Right kidney (tissue), 1 donor: ENCODE measurements around the gene HTR7.

ENCODE experiments used
- DNase-seq: peaks from one replicate; pipeline ENCODE4 v3.0.0-alpha.2; 2016

Gene HTR7

DNA sequence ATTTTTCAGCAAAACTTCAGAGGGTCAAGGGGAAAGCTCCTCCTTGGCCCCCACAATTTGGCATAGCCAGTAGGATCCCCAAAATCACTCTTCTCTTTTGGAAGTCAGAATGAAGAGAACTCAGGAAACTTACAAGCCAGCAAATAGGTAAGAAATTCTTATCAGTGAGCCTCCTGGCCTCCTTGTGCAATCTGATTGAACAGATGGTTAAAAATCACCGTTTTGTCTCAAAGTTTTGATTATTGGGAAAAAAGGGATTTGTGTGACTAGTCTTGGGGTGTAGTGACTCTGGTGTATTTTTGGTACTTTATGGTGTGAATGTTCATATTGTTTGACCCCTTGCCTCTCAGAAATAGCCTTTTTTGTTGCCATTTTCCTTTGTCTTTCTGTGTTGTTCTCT, 56.2 kb downstream of the HTR7 start:
- DNase-seq: no peak

DNA sequence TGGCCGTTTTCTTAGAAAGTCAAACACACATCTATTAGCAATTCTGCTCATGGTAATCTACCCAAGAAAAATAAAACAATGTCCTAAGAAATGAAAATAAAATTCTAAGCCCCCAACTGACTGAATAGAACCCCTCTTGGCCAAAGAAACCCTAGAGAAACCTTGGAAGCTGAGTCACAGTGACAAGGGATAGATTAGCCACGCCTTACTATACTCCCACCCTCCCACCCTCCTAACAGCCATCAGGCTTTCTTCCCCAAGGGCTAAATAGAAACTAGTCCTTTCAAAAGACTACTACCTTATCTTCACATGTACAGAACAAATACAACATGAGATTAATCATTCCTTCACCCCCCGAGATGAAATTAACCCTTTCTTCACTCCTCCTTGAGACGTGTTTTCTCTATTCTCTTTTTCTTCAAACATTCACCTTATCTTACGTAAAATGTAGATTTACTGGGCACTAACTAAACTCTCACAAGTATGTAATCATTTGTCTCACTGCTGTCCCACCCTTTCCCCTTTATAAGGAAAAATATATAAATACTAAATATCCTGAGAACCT, 57.5 kb downstream of the HTR7 start:
- no peak for DNase-seq

DNA sequence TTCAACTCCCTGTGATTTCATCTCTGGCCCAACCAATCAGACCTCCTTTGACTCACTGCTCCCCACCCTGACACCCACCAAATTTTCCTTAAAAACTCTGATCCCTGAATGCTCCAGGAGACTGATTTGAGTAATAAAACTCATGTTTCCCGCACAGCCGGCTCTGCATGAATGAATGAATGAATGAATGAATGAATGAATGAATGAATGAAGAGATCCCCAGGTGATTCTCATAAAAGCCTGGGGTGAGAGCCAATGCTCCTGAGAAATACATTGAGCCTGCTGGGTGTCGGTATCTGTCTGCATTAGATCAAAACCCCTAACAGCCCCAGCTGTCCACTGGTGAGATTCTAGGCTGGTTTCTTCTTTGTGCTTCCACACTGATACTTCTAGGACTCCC, 58.7 kb downstream of the HTR7 start:
- DNase-seq: no peak

DNA sequence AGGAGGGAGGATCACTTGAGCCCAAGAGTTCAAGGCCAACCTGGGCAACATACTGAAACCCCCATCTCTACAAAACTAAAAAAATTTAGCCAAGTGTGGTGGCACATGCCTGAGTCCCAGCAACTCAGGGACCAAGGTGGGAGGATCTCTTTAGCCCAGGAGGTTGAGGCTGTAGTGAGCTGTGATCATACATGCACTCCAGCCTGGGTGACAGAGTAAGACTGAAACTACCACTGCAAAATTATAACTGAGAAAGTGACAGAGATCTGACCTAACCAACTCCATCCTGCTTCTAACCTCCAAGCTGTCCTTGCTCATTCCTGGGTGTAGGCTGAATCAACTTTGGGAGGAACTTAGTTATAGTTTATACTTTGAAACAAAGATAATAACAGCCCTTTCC, 59.4 kb downstream of the HTR7 start:
- DNase-seq: no peak

DNA sequence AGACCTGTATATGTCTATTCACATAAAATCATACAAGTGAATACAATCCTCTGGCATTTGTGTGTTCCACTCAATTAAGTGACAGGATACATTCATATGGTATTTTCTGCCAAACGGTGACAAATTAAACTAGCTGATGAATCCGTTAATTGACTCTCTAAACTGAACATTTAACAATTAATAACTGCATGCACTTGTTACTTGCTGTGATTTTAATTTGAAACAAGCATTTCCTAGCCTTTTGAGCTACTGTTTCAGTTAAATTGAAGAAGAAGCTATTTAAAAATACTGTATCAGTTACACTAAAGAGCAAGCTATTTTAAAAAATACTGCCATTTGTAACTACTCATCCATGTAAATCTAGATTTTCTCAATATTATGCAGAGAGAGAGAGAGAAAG, 67.4 kb downstream of the HTR7 start:
- no peak for DNase-seq

DNA sequence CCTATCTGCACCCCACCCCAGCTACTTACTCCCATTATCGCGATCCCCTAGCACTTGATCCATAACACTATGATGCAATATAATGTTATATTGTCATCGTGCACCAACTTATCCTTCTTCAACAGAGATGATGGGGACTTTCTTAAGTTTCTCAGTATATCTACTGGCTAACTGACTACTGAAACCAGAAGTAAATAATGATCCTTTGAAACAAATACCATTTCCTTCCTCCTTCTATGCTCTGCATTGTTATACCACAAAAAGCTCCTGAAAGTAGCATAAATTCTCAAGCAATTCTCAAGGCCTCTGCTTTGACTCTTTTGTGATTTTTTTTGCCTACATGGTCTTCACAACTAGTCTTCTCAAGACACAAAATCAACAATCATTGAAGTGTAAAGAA, 68.9 kb downstream of the HTR7 start:
- DNase-seq: no peak

DNA sequence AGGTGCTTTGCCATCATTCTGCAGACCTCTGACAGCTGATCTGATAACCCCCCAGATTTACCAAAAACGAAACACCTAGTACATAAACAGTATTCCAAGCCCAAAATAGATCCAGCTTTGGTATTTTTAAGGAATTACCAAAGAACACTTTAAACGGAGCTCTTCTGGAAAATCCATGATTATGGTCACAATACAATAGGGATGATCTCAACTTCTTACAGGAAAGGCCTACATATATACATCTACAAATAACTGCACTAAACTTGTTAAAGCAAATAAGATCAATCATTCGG, 69.7 kb downstream of the HTR7 start:
- DNase-seq: no peak

DNA sequence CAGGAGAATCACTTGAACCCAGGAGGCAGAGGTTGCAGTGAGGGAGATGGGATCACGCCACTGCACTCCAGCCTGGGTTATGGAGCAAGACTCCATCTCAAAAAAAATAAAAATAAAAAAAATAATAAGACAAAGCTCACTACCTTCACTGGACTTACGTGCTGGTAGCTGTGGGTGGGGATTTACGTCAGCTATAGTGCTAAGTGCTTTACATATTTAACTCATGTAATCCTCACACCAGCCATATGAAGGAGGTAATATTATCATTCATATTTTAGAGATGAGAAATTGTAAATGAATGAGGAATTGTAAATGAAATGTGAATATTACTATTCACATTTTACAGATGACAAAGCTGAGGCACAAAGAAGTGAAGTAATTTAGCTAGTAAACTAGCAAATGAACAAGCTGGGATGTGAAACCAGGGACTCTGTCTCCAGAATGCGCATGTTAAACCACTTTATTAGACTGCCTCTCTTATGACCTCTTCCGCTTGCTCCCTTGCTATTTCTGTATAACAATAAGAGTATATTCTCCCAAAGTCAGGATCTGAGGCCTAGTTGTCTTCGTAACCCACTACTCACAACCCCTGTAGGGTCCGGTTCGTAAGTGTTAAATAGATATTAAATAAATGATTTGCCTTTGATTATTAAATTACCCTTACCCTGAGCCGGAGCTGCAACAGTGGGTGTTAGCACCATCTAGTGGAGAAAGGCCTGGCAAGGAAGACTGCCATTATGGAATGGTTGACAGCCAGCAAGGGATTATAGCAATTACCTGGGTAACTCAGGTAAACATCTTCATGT, 70.2 kb downstream of the HTR7 start:
- DNase-seq: peak; percentile 6

DNA sequence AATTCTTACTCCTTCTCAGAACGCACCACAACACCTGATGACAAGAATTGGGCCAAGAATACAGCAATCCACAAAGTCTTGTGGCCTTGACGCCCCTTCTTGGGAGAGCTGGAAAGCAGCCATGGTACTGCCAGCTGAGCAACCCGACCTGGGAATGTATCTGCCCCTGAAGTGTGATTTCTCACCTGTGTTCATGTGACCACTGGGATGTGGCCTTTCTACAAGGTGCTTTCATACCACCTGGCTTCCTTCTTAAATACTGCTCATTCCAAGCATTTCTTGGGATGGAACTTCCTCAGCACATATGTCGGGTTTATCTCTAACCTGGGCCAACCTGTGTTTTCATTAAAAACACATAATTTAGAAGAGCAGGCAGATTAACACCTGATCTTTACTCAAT, 72.1 kb downstream of the HTR7 start:
- DNase-seq: no peak

DNA sequence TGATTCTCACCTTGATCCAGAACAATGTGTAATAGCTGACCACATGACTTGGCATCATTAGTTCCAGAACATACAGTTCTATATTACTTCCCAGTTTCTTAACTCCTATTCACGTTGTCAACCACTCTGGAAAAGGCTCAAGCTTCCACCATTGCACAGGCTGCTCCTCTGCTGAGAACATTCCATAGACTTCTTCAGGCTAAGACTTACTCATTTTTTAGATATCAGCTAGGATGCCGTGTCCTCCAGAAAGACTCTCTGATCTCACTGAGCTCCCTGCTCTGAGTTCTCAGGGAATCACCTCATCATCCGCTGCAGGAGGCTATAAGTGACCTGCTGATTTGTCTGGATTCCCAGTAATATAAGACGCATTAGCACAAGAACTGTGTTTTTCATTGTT, 73.1 kb downstream of the HTR7 start:
- no peak for DNase-seq

DNA sequence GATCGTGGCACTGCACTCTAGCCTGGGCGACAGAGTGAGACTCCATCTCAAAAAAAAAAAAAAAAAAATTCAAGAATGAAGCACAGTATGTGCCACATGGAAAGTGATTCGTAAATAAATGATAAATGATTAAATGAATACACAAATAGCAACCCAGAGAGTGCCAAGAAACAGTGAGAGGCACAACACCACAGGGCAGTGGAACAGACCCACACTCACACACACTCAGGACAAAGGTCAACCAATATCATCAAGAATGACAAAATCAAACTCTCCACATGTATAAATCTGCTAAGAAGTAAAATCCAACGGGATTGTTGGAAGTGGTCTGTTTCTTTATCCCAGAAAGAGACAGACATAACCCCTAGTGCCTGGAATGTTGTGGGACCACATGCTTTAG, 77.4 kb downstream of the HTR7 start:
- DNase-seq: no peak

DNA sequence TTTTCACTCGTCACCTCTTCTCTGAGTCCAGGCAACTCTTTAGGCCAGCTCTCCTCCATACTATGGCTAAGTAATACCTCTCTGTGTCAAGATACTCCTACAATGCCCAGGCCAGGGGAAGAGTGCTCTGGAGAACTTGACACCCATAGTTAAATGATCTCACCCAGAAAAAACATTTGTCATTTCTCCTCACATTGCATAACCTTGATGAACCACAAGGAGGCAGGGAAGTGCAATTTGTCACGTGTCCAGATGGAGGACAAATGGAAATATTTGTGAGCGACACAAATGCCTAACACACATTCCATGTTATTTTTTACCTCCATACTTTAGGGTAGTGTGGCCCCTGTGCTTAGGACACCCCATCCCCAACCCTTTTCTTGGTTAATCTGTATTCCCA, 78.3 kb downstream of the HTR7 start:
- no peak for DNase-seq

DNA sequence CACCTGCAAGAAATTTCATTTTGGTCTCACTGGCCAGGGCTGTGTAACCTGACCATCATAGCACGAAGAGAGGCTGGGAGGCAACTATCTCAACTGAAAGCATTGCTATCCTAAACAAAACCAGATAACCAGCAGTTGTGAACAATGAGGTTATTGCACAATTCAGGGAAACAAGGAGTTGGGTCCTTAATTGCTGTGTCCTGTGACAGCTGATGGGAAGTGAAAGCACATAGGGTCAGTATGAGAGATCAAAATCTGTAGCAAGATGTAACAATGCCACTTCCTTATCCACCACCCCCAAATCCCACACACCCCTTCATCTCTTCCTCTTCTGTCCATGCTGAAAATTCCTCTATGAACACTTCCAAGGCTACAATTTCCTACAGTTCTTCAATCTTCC, 80.2 kb downstream of the HTR7 start:
- no peak for DNase-seq

DNA sequence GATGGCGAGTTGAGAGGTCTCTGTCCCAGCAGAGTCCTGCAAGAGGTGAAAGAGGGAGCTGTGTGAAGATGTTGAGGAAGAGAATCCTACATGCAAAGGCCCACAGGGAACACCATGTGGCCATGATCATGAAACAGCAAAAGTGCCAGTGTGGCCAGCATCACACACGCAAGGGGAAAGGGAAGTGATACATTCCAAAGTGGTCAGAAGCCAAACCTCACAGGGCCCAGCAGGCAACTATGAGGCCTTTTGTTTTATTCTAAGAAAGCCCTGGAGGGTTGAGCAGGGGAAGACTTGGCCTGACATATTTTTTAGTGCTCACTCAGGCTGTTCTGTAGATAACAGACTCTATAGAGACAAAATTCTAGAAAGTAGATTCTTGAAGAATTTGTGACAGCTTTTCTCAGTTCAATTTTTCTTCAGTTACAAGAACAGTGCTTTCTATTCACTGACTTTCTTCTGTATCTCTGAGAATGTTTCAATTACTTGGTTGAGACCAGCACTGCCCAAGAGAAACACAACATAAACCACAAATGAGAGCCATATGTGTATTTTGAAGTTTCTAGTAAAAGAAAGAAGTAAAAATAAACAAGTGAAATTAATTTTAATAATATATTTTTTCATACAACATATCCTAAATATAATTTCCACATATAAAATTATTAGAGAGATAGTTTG, 82.3 kb downstream of the HTR7 start:
- DNase-seq: no peak

DNA sequence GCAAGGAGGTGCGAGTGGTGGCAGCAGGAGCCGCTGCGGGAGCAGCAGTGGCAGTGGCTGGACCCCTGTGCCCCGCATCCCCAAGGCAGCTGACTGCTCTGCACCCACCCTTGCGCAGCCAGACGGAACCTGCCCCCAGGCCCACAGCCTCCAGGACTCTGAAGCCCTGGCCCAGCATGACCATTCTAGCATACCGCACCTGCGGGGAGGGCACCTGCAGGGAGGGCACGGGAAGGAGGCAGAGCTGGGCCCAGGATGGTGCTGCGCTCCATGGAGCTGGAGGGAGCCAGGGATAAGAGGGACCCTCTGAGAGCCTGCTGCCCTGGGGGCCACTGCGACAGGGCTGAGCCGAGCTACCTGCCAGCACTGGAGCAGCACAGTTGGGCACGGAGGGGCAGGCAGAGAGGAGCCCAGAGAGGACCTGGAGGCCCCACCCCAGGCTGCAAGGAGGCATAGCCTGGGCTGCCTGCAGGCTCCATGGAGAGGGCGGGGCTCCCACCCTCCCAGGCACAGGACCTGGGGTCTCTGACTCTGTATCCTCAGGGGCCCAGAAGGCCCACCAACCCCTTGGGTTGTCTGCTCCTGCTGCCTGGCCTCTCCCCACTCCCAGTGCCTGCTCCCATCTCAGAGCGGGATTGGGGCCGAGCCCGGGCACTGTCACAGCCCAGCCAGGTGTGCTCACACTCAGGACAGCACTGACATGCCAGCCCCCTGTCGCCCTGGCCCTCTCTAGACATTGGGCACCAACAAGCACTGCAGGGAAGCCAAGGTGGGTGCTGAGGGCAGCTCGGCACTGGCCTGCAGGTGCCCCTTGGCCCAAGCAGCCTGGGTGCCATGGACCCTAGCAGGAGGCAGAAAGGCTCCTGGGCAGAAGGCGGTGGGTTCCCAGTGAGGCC, 87.6 kb downstream of the HTR7 start:
- no peak for DNase-seq

DNA sequence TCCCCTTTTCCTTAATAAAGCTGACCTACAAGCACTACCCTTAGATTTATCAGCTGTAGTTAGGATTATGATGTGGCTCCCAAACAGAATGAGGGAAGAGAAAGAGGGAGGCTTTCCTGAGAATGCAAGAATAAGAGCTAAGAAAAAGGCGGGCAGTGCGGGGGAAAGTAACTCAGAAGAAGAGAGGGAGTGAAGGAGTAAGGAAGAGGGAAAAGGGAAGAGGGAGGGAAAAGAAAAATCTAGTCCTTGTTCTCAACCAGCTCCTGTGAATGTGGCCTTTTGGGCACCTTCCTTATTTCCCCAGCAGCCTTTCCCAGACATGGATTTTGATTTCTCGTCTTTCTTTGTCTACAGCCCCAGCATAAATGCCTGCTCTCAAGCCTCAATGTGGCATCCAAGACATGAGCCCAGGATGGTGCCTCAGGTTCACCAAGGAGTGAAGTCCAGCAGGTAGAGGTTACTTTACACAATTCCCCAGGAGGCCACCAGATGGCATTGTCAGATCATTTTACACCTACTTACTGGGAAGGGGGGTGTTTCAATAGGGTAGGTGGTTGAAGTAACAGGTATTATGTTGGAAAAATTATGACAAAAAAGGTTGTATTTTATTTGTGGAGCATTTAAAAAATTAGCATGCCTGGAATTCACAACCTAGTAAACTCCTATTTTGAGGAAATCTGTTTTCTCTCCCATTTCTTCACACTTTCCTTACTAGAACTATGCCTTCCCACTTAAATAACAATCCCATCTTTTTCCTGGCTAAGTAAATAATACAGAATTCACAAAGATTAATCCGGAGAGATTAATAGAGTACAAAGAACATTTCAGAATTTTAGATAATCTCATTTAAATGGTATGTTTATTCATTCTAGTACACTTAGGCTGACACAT, 106.5 kb downstream of the HTR7 start:
- DNase-seq: peak; percentile 17

DNA sequence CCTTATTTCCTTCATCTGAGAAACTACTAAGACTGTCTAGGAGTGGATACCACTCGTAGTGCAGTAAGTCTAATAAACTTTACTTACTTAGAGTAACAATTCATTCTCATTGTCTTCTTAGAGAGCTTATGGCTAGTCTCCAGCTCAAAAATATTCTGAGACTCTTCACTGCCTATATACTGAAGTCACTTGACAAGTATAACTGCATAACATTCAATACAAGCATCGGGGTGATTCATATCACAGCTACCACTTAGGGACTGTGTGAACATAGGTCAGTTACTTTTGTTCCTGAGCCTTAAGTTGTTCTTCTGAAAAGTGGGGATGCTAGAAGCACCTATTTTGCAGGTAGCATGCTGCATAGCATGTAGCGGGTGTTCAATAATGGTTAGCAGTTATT, 111.0 kb downstream of the HTR7 start:
- DNase-seq: no peak

DNA sequence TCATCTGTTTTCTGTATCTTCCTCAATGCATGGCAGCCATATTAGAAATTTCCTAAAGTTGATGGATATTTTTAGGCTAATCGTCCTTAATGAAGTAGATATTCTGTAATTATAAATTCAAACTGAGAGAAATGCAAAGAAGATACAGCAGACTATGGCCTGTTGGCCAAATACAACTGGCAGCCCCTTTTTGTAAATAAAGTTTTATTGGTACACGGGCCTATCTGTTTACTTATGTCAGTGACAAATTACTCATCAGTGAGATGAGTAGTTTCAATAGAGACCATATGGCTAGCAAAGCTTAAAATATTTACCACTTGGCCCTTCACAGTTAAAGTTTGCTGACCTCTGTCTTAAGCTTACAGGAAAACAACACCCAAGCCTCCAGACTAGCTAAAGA, 112.3 kb downstream of the HTR7 start:
- no peak for DNase-seq

DNA sequence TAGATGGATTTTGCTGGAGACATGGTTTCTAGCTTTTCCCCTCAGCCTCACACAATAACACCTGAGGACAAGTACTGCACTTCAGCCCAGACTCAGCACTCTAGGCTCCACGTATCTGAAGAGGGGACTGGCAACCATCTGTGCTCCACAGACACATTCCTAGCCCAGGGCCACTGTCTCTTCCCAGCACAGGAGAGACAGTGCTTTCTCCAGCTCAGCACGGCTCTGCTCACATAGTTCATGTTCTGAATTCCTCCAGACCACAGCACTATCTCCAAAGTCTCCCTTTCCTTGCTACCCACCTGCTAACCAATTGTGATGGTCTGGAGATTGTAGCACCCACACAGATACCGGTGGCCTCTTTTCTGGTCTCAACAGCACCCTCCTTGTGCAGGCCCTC, 114.5 kb downstream of the HTR7 start:
- DNase-seq: no peak

DNA sequence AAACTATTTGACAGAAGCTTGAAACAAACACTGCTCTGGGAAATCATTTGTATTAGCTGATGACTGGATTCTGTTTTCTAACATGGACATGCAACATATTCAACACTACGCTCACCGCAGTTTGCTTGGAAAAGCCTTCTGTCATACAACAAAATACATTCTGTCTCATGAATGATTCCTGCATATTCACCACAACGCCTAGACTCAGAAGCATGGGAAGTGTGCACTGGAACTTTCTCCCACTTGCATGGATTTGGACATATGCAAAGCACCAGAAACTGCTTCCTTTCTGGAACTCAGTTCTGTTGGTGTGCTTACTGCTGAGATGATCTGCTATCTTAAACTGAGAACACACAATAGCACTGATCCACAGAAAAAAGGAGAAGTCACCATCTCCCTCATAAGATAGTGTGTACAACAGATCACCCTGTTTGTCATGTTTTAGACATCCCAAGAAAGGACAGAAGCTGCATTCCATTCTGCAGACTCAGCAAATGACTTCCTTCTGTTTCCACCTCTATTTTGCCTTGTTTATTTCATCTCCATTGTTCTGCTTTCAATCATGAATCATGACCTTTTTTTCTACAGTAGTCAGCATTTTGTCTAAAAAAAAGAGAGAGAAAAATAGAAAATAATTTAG, 115.8 kb downstream of the HTR7 start:
- DNase-seq: no peak

DNA sequence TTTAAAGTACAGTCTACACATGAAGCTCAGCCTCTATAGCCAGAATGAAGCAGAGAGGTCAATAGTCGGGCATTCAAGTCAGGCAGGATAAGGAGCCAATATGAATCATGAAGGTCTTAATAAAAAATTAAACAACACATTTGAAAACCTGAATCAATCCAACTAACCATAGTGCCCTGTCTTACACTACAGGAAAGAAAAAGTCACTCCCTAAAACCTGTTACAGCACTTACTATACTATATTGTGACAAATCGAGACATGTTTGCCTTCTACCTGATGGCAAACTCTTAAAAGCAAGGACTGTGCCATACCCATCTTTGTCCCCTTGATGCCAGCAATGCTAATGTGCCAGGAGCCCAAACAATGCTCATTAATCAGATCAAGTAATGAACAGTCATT, 117.6 kb downstream of the HTR7 start:
- DNase-seq: no peak

DNA sequence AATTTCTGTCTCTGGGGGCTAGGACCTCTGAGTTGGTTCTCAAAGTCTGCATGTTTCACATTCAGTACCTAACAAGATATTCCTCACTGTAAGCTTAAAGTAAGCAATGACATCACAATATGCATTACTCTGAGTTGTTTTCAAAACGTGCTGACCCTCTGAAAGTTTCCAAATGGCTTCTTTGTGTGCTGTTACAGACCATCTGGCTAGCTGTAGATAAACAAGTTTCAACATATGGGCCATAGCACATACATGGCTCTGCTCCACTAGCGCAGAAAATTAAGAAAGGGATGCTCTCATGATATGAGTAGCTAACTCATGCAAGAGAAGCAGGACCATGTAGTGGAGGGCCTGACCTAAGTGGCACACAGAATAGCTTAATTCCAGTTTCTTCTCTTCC, 119.0 kb downstream of the HTR7 start:
- no peak for DNase-seq
